ENCODE data around the gene TMSB4X.
"Not testable (repeated sequence)": the region's sequence is repeated elsewhere in the genome, so short reads cannot be mapped to it uniquely, and the experiment has no call there.

TMSB4X gene

DNA sequence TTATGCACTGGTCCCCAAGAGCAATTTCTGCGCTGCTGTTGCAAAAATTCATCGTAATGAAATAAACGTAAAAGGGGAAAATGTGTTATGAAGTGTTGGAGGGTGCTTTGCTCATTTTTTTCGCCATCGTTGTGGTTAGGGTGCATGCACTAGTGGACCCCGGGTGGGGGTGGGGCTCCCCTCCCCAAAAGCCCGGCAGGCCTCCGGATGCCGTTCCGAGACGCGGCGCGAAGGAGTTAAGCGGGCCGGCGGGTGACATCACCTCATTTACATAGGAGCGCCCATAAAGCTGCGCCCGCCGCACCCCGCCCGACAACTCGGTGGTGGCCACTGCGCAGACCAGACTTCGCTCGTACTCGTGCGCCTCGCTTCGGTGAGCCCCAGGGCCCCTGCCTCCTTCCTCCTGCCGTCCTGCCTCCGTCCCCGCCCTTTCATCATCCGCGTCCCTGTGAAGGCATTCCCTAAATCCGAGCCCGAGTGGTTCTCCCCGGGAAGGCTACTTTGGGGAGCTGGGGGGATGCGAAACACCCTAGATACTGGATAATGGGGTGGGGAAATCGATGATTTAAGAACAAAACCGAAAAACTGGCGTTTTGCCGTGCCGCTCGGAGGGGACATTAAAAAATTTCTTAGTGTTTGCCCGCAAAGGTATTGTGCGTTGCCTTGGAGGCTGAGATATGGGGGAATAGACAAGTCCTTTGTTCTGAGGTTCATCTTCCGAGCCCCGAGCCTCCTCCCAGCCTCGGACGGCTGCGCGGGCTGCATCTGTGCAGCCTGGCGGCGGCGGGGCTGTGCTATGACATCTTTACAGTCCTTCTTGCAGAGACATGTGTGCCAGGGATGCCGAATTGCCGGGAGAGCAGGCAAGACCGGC is at the start of gene TMSB4X:
Gene TMSB4X (plus strand): TSS at position 315 of the 874 bp plus-strand sequence.
- no peak for FAIRE-seq

GRCh38 chrX:12929701-12930100 is 45.2 kb upstream of the TMSB4X start:
- no peak for FAIRE-seq

- FAIRE-seq: no peak
These were observed 44.8 kb upstream of the TMSB4X start for GRCh38 chrX:12930150-12930549.

DNA sequence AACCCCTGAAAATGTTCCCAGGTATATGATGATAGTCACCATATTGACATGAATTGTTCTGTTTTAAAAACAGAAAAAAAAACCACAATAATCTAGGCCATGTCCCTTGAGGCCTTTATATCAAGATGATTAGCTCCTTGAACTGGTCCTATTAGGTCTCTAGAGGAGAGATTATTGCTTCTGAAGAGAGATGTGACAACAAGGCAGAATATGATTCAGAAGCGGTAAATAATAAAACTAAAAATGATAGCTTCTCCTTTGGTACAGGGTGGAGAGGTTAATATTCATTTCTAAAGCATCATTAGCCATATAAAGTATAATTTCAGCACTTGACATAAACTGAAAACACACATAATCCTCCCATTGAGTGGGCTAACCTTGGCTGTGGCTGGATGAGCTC is 42.7 kb upstream of the TMSB4X start:
- FAIRE-seq: no peak

DNA sequence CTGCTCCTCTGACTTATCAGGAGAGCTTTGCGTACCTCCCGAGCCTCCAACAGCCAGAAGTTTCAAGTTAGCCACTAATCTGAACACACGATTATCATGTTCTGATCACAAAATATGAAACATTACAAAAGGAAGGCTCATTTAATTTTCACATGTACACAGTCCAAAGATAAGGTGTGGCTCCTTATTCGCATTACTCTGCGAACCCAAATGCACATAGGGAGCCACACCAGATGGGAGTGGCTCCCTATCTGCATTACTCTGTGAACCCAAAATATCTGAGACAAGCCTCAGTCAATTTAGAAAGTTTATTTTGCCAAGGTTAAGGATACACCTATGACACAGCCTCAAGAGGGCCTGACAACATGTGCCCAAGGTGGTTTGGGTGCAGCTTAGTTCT is 40.1 kb upstream of the TMSB4X start:
- FAIRE-seq: no peak

GRCh38 chrX:12936947-12937346 is 38.0 kb upstream of the TMSB4X start:
- no peak for FAIRE-seq

DNA sequence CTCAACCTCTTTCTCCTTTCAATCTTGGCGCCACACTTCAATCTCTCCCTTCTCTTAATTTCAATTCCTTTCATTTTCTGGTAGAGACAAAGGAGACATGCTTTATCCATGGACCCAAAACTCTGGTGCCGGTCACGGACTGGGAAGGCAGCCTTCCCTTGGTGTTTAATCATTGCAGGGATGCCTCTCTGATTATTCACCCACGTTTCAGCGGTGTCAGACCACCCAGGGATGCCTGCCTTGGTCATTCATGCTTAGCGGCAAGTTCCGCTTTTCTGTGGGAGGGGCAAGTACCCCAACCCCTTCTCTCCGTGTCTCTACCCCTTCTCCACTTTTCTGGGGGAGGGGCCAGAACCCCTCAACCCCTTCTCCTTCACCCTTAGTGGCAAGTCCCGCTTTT is 34.4 kb upstream of the TMSB4X start:
- not testable (repeated sequence) for FAIRE-seq

- not testable (repeated sequence) for FAIRE-seq
These were observed 31.3 kb upstream of the TMSB4X start for GRCh38 chrX:12943592-12943991.

GRCh38 chrX:12944452-12944851 is 30.5 kb upstream of the TMSB4X start:
- not testable (repeated sequence) for FAIRE-seq

- FAIRE-seq: no peak
These were observed 29.4 kb upstream of the TMSB4X start for GRCh38 chrX:12945494-12945893.

DNA sequence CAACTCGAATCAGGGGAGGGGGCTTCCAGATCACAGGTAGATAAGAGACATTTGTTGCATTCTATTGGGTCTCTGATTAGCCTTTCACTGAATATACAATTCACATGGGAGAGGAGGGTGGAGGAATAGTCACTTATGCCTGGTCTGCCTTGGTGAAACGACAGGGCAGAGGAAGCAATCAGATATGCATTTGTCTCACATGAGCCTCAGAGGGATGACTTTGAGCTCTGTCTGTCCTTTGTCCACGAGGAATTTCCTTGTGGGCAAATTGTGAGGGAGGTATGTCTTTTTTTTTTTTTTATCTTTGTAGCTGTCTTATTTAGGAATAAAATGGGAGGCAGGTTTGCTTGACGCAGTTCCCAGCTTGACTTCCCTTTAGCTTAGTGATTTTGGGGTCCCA is 28.5 kb upstream of the TMSB4X start:
- FAIRE-seq: no peak

DNA sequence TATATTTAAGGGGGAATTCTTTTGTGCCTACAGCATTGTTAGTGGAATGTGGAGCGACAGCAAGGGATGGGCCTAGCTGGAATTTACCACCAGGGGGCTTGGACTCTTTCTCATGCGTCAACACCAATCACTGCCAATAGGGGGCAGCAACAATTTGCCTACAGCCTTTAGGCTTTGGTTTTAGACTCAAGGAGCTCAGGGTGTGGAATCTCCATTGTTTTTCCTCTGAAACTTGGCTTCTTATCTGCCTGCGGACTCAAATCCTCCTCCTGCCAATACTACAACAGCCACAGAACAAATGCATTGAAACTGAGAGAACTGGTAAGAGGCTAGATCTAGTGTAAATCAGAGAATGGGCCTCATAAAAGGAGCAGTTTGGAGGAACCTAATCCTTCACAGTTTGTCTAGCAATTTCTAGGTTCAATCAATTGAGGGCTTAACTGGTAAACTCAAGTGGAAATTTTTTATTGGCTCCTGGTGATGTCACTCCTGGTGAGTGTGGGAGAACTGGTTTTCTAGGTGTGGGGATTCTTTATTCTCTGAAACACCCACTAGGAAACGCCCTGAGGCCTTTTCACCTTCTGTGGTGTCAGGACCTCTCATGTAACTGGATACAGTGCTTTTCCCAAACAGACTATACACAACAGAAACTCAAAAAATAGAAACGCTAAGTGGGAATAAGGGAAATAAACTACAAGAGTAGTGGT is 27.9 kb upstream of the TMSB4X start:
- no peak for FAIRE-seq

GRCh38 chrX:12947545-12948235 is 27.2 kb upstream of the TMSB4X start:
- no peak for FAIRE-seq

- no peak for FAIRE-seq
These were observed 26.4 kb upstream of the TMSB4X start for GRCh38 chrX:12948495-12948894.

DNA sequence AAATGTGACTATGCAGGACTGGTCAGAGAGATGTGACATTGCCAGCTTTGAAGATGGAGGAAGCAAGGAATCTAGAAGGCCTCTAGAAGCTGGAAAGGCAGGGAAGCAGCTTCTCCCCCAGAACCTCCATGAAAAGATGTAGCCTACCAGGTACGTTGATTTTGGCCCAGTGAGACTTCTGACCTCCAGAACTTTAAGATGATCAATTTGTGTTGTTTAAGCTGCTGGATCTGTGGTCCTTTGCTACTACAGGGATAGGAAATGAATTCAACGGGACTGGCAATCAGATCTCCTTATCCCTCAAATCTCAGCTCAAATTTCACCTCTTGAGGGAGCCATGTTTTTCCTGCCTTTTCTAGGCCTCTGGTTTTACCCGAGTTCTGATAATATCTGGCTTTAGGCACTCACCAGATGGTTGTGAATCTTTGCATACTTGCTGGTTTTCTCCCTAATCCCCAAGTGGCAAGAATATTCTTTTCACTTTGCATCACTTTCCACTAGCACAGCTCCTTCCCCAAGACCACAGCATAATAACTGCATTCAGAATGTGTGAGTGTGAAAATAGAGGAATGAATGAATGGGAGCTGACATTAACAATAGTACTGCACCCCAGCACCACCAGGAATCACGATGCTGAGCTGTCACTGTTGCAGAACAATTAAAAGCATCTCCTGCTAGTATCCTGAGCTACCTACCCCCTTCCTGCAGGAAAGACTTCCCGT is 25.5 kb upstream of the TMSB4X start:
- FAIRE-seq: no peak

GRCh38 chrX:12949927-12950656 is 24.8 kb upstream of the TMSB4X start:
- FAIRE-seq: no peak

DNA sequence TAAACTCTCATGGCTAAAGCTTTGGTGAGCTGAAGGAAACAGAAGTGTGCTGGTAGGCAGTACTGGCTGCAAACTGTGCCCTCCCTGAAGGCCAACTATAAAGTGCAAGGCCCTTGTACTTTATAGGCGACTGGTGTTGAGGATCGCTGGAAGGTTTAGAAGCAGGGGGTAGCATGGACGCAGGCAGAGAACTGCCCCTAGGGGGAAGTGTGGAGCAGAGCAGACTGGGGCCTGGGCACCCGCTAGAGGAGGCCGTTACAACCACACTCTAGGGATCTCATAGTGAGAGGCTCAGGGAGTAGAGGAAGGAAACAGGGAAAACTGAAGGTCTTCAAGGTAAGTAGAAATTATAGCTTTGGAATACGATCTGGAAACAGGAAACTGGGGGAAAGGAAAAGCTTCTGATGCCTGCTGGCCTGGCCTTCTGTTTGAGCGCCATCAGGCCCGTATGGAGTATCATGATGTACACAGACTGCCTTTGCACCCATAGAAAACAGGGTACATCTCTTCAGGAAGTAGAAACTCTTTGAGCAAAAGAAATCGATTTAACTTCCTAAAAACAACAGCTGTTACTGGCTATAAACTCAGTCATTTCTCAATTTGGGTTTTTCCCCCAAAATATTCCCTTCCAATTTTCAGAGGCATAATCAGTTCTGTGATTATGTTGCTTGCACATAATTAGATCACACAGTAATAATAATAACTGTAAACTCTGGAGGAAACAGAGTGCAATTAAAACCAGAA is 23.9 kb upstream of the TMSB4X start:
- FAIRE-seq: no peak

DNA sequence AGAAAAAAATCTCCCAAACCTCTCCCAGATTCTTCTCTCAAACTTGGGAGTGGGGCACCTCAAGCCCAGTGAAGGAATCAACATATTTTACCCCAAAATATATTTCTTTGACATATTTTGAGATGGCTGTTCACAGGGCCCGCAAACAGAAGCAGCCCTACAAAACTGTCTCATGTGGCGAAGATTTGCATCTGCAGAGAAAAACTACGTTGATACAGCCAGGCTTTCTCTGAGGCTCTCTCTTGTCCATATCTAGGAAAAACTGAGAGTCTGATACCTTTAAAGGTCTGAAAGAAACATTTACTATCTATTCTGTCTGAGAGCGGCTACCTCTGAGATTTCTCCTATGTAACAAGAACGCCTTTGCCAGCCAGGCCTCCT is 23.3 kb upstream of the TMSB4X start:
- FAIRE-seq: no peak

DNA sequence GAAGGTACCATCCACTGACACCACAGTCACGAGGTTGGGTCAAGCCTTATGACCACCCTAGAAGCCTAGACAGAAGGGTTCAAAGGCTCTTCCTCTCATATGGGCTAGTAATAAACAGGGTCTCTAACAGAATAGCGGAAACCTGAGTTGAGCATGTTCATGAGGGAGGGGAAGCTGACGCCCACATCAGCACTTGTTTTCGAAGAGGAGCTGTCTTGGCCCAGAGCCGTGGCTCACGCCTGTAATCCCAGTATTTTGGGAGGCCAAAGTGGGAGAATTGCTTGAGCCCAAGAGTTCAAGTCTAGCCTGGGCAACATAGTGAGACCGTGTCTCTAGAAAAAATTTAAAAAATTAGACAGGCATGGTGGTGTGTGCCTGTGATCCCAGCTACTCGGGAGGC is 21.5 kb upstream of the TMSB4X start:
- no peak for FAIRE-seq

DNA sequence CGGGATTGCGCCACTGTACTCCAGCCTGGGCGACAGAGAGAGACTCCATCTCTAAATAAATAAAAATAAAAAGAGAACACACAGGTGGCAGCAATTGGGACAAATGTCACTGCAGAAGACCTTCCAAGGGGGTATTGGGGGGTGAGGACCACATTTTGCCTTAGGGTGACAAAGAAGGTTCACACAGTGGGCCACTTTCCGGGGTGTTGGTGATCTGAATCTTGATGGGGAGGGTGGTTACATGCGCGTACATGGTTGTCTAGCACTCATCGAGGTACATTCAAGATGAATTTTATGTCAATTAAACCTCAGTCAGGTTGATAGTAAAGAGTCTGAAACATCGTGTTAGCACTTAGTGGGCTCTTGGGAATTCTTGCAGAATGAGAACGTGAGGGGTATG is 20.5 kb upstream of the TMSB4X start:
- FAIRE-seq: no peak

GRCh38 chrX:12954981-12955380 is 19.9 kb upstream of the TMSB4X start:
- FAIRE-seq: no peak
